CD4-positive, alpha-beta memory T cell (primary cell): ENCODE measurements around the gene MRPL40. TPM values are rescaled to one million over a fixed set of nuclear protein-coding genes. Genes with fewer than 3 reads are reported as not detected.

ENCODE experiments used
- CTCF ChIA-PET: fragments of 350-600 bp; sonication (Branson Sonifier 250); formaldehyde crosslinking; loops from one replicate; lab custom pipeline; 2021; ENCODE audit warnings: inconsistent platforms; ENCODE audit not compliant: partially characterized antibody; lab: Charles Lee
- POLR2A ChIA-PET: fragments of 350-600 bp; sonication (Branson Sonifier 250); formaldehyde crosslinking; loops from one replicate; lab custom pipeline; 2021; ENCODE audit not compliant: partially characterized antibody; lab: Charles Lee
- DNase-seq, 5 donors: peaks; one replicate each; pipeline versions ENCODE4 v3.0.0 to v3.0.0-alpha.2; 2020 to 2022; ENCODE audit warnings: mixed read lengths in 1 of 5
- H3K27ac ChIP-seq: one replicate; pipeline ENCODE4 v1.7.0; 2013; ENCODE audit warnings: low read depth, low read length
- H3K27me3 ChIP-seq: 2 replicates; pipeline ENCODE4 v1.7.0; 2013; ENCODE audit warnings: mild to moderate bottlenecking, low read length, moderate library complexity; ENCODE audit not compliant: insufficient read depth
- H3K36me3 ChIP-seq: 2 replicates; pipeline ENCODE4 v1.7.0; 2013; ENCODE audit warnings: mild to moderate bottlenecking, low read length, moderate library complexity; ENCODE audit not compliant: insufficient read depth
- H3K4me1 ChIP-seq: 2 replicates; pipeline ENCODE4 v1.7.0; 2013; ENCODE audit warnings: mild to moderate bottlenecking, low read length, moderate library complexity; ENCODE audit not compliant: insufficient read depth
- H3K4me3 ChIP-seq, 2 donors: one replicate each; pipeline ENCODE4 v1.7.0; 2013; ENCODE audit warnings: low read length in 2 of 2, mild to moderate bottlenecking in 1 of 2
- H3K9me3 ChIP-seq, 2 donors: one replicate each; pipeline ENCODE4 v1.7.0; 2013; ENCODE audit warnings: low read length in 2 of 2, control low read depth in 1 of 2; ENCODE audit not compliant: control insufficient read depth in 1 of 2
- H3K27ac Mint-ChIP-seq, 7 donors: one replicate each; pipeline ENCODE4 v1.8.0; 2020 to 2021; ENCODE audit warnings: mixed read lengths in 7 of 7, mild to moderate bottlenecking in 6 of 7, inconsistent platforms in 3 of 7, moderate library complexity in 3 of 7
- H3K27me3 Mint-ChIP-seq, 2 donors: one replicate each; pipeline ENCODE4 v1.8.0; 2020 to 2021; ENCODE audit warnings: mixed read lengths in 2 of 2
- H3K36me3 Mint-ChIP-seq, 2 donors: one replicate each; pipeline ENCODE4 v1.8.0; 2020 to 2021; ENCODE audit warnings: mixed read lengths in 2 of 2, inconsistent platforms in 1 of 2, mild to moderate bottlenecking in 1 of 2
- H3K4me1 Mint-ChIP-seq, 4 donors: one replicate each; pipeline ENCODE4 v1.8.0; 2020 to 2021; ENCODE audit warnings: mixed read lengths in 4 of 4, mild to moderate bottlenecking in 1 of 4
- H3K4me3 Mint-ChIP-seq, 8 donors: one replicate each; pipeline ENCODE4 v1.8.0; 2020 to 2021; ENCODE audit warnings: mixed read lengths in 8 of 8, mild to moderate bottlenecking in 7 of 8, moderate library complexity in 6 of 8, inconsistent platforms in 3 of 8
- H3K9me3 Mint-ChIP-seq, 8 donors: one replicate each; pipeline ENCODE4 v1.8.0; 2020 to 2021; ENCODE audit warnings: mixed read lengths in 8 of 8, mild to moderate bottlenecking in 5 of 8, inconsistent platforms in 3 of 8, moderate library complexity in 1 of 8
- intact Hi-C: fragments of 100-400 bp; cut with micrococcal nuclease; formaldehyde crosslinking; loops from one replicate; pipeline ENCODE4 v1.15.1; 2023
- polyA plus RNA-seq, 2 donors: library from polyadenylated mRNA; unstranded; fragments of 300-500 nt; fragmentation: Illumina TruSeq; gene quantifications; one replicate each; pipeline ENCODE4 v1.2.3, GENCODE V29; 2021
- total RNA-seq, 2 experiments: library from RNA; stranded (reverse); gene quantifications; one replicate each; pipeline ENCODE4 v1.2.3, GENCODE V29; 2021

MRPL40 gene
- total RNA-seq (10 to 100 TPM; 16.2 to 16.8 TPM), polyA plus RNA-seq (10 to 100 TPM; 56.1 to 79.3 TPM)

DNA sequence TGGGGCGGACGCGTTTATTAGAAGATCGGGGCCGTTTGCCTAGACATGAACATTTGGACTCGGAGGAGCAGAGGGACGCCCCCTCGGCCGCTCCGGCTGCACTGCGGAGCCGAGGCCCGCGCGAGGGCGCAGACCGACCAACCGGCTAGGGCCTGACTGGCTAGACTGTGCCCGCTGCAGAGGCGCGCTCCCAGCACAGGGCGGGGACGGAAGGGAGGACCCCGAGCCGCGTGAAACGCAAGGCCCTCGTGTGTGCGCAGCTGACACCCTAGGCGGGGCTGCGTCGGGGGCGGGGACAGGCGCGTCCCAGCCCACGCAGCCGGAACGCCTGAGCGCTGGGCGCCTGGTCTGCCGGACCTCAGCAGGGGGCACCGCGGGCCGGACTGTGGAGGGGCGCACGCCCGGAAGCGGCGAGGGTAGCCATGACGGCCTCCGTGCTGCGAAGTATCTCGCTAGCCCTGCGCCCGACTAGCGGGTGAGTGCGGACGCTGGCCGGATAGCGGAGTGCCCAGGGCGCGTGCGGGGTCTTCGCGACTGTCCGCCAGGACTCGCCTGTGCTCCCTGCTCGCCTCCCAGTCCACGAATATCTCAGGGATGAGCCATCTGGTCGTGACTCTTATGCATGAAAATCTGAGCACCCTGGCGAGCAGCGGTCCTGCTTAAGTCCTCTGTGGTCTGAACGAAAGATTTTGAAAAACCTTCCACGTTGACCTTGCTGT, at the start of gene MRPL40:
TSS of gene MRPL40 (plus strand) at position 413 of the 719 bp plus-strand sequence. CDS start at position 423, 10 bp downstream.
- Mint-ChIP-seq H3K27me3 (no peaks in the 10 kb centered on the region), H3K4me1 (peaks cover 23 to 48% (median 34%) of the 10 kb centered on the region in 4 donors), H3K27ac (peak within 1 kb of the TSS; percentile 90 to 96 (median 92)), H3K4me3 (peak within 1 kb of the TSS; percentile 87 to 97 (median 90)), H3K9me3 (no peaks in the 10 kb centered on the region), H3K36me3 (peaks cover 0 to 44% of the 10 kb centered on the region in 2 donors)
- peak; percentile 80 to 88 (median 82) for DNase-seq
- Histone ChIP-seq H3K9me3 (no peaks in the 10 kb centered on the region), H3K4me1 (peaks cover 43% of the 10 kb centered on the region), H3K27me3 (no peaks in the 10 kb centered on the region), H3K4me3 (peak within 1 kb of the TSS; percentile 88 to 97), H3K27ac (peak within 1 kb of the TSS; percentile 81), H3K36me3 (peaks cover 16% of the 10 kb centered on the region)
- ChIA-PET POLR2A (interaction anchor here (0.9 to 6.0 kb wide), 14 partner anchors 8 to 1031 kb away, joined by 3 to 112 read pairs (median 6); partner anchors contain the start of genes C22orf39, CDC45, CLTCL1 and DGCR2), CTCF (interaction anchor here (0.9 kb wide), 1 partner anchor 46 kb away, joined by 3 read pairs; no protein-coding TSS in a partner anchor)
- intact Hi-C loops, result loop anchor here (1.0 to 5.0 kb wide), 4 partner anchors 15 to 700 kb away; partner anchors contain the start of genes C22orf39, CDC45, UFD1 and ZDHHC8

DNA sequence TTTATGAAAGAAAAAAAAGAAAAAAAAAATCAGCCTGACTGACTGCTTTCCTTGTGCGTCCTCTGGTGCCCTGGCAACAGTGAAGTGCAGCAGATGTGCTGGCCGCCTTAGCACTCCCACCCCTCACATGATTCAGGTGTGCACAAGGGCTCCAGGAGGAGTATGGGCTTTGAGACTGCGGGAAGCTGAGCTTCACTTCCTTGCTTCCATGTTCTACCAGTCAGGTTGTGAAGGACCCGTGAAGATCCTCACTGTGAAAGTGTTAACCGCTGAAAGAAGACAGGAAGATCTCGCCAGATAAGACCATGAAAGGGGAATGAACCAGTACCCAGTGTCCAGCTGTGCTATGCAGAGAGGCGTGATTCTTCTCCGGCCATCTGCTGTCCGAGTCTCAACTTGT, 49.1 kb upstream of the MRPL40 start:
- peaks cover 74% of the 10 kb centered on the region for H3K36me3 ChIP-seq
- no peak overlapping the region for H3K27ac Mint-ChIP-seq
- no peak for DNase-seq
- no peak overlapping the region for H3K27ac ChIP-seq
- peaks cover 50 to 68% of the 10 kb centered on the region in 2 donors for H3K36me3 Mint-ChIP-seq
- H3K4me1 Mint-ChIP-seq, result no peaks in the 10 kb centered on the region
- H3K4me3 Mint-ChIP-seq, result no peak overlapping the region
- no peaks in the 10 kb centered on the region for H3K27me3 ChIP-seq
- no peaks in the 10 kb centered on the region for H3K4me1 ChIP-seq
- POLR2A ChIA-PET, result no interaction called here
- no peaks in the 10 kb centered on the region for H3K9me3 Mint-ChIP-seq
- intact Hi-C loops, result no loop called here
- H3K4me3 ChIP-seq, result no peak overlapping the region
- CTCF ChIA-PET, result no interaction called here
- no peaks in the 10 kb centered on the region for H3K9me3 ChIP-seq
- H3K27me3 Mint-ChIP-seq, result no peaks in the 10 kb centered on the region

GRCh38 chr22:19385221-19385906, 47.0 kb upstream of the MRPL40 start:
- CTCF ChIA-PET, result no interaction called here
- intact Hi-C loops, result no loop called here
- Mint-ChIP-seq H3K4me1 (no peaks in the 10 kb centered on the region), H3K4me3 (no peak overlapping the region), H3K27ac (peak overlapping the region in 2 of 7 donors; percentile 16 to 64), H3K27me3 (no peaks in the 10 kb centered on the region), H3K9me3 (peaks cover 0 to 2% (median 0%) of the 10 kb centered on the region in 8 donors), H3K36me3 (peaks cover 51 to 76% of the 10 kb centered on the region in 2 donors)
- H3K4me3 ChIP-seq, result no peak overlapping the region
- H3K27me3 ChIP-seq, result no peaks in the 10 kb centered on the region
- H3K36me3 ChIP-seq, result peaks cover 89% of the 10 kb centered on the region
- POLR2A ChIA-PET, result no interaction called here
- no peak overlapping the region for H3K27ac ChIP-seq
- no peak for DNase-seq
- no peaks in the 10 kb centered on the region for H3K9me3 ChIP-seq
- no peaks in the 10 kb centered on the region for H3K4me1 ChIP-seq

DNA sequence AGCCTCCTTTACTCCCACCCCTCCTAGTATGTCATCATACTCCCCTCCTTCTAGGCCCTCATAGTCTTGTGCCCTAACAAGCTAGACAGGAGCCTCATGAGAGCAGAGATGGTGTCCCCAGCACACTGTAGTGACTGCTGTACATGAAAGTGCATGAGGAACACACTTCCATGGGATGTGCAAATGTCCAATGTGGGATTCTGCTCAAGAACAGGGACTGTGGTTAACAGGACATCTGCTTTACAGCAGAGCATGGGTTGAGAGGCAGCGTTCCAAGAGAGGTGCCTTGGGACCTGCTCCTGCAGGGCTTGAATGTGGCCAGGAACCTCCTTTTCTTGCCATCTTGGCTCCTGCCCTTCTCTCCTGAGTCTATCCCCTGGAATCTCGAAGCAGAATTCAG, 46.1 kb upstream of the MRPL40 start:
- Histone ChIP-seq H3K4me1 (no peaks in the 10 kb centered on the region), H3K9me3 (no peaks in the 10 kb centered on the region), H3K4me3 (no peak overlapping the region), H3K27me3 (no peaks in the 10 kb centered on the region), H3K36me3 (peaks cover 86% of the 10 kb centered on the region), H3K27ac (no peak overlapping the region)
- POLR2A ChIA-PET, result no interaction called here
- Mint-ChIP-seq H3K4me3 (no peak overlapping the region), H3K36me3 (peaks cover 52 to 79% of the 10 kb centered on the region in 2 donors), H3K27ac (no peak overlapping the region), H3K27me3 (no peaks in the 10 kb centered on the region), H3K9me3 (peaks cover 0 to 2% (median 0%) of the 10 kb centered on the region in 8 donors), H3K4me1 (no peaks in the 10 kb centered on the region)
- CTCF ChIA-PET, result no interaction called here
- intact Hi-C loops, result no loop called here
- no peak for DNase-seq

DNA sequence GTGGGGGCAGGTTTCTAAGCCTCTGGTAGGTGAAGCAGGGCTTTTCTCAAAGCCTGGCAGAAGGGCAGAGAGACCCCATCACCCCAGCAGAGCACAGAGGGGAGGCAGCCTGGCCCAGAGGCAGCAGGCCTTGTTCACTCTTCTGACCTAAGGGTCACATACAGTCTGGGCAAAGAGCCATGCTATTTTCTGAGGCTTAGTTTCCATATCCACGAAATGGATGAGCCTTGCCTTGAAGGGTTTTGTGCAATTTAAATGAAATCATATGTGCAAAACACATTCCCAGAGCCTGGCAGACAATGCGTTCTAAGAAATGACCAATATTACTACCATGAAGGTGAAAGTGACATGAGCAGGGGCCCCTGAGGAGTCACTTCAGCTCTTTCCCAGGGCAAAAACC, 45.3 kb upstream of the MRPL40 start:
- no peak for DNase-seq
- intact Hi-C loops, result no loop called here
- Mint-ChIP-seq H3K9me3 (peaks cover 0 to 2% (median 0%) of the 10 kb centered on the region in 8 donors), H3K4me1 (no peaks in the 10 kb centered on the region), H3K4me3 (no peak overlapping the region), H3K27me3 (no peaks in the 10 kb centered on the region), H3K36me3 (peaks cover 47 to 76% of the 10 kb centered on the region in 2 donors), H3K27ac (no peak overlapping the region)
- Histone ChIP-seq H3K27me3 (no peaks in the 10 kb centered on the region), H3K9me3 (no peaks in the 10 kb centered on the region), H3K36me3 (peaks cover 86% of the 10 kb centered on the region), H3K4me3 (no peak overlapping the region), H3K27ac (no peak overlapping the region), H3K4me1 (no peaks in the 10 kb centered on the region)
- POLR2A ChIA-PET, result no interaction called here
- CTCF ChIA-PET, result no interaction called here

DNA sequence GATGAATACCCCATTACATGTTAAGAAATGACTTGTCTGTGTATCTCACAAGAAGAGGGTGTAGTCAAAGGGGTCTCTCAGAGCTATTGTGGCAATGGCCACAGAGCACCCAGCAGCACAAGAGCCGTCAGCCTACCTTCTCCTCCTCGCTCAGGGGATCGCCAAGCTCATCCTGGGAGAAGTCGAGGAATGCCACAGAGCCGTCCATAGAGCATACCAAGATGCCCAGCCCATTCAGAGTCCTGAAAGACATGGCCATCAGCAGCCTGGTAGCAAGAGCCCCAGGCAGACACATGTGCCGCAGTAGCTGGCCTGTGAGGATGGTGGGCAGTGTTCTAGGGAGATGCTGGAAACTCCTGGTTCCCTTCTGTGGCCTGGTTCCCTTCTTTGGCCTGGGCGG, 44.8 kb upstream of the MRPL40 start:
- intact Hi-C loops, result no loop called here
- no peak overlapping the region for H3K4me3 ChIP-seq
- no peak overlapping the region for H3K27ac Mint-ChIP-seq
- no peak overlapping the region for H3K27ac ChIP-seq
- H3K9me3 Mint-ChIP-seq, result peaks cover 0 to 2% (median 0%) of the 10 kb centered on the region in 8 donors
- no peaks in the 10 kb centered on the region for H3K9me3 ChIP-seq
- ChIA-PET POLR2A (no interaction called here), CTCF (no interaction called here)
- H3K4me3 Mint-ChIP-seq, result no peak overlapping the region
- H3K27me3 ChIP-seq, result no peaks in the 10 kb centered on the region
- no peaks in the 10 kb centered on the region for H3K4me1 ChIP-seq
- peaks cover 86% of the 10 kb centered on the region for H3K36me3 ChIP-seq
- DNase-seq, result no peak
- H3K4me1 Mint-ChIP-seq, result no peaks in the 10 kb centered on the region
- peaks cover 46 to 76% of the 10 kb centered on the region in 2 donors for H3K36me3 Mint-ChIP-seq
- no peaks in the 10 kb centered on the region for H3K27me3 Mint-ChIP-seq

DNA sequence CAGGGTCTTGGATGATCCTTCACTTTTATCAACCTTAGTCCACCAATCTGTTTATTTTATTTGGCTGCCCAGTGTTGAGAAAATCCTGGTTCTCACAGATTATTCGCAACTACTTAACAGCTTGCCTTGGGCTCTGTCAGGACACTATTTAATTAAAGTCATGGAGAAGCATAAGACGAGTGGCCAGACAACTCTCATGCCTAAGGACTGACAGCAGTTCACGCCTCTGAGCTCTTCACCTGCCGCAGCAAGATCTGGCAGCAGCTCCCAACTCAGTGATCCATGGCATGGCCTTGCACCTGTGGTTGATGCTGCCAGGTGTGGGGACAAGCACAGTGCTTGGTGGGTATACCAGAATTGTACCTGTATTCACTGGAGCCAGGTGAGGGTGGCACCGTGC, 38.6 kb upstream of the MRPL40 start:
- no peaks in the 10 kb centered on the region for H3K27me3 ChIP-seq
- Mint-ChIP-seq H3K4me3 (no peak overlapping the region), H3K27me3 (no peaks in the 10 kb centered on the region), H3K9me3 (peaks cover 0 to 2% (median 0%) of the 10 kb centered on the region in 8 donors), H3K27ac (no peak overlapping the region), H3K4me1 (no peaks in the 10 kb centered on the region), H3K36me3 (peaks cover 43 to 72% of the 10 kb centered on the region in 2 donors)
- no peak overlapping the region for H3K27ac ChIP-seq
- no peaks in the 10 kb centered on the region for H3K9me3 ChIP-seq
- H3K36me3 ChIP-seq, result peaks cover 81% of the 10 kb centered on the region
- no peak for DNase-seq
- no peaks in the 10 kb centered on the region for H3K4me1 ChIP-seq
- ChIA-PET CTCF (interaction anchor here (0.5 to 0.7 kb wide), 2 partner anchors 150 to 287 kb away, joined by 3 read pairs; no protein-coding TSS in a partner anchor), POLR2A (no interaction called here)
- intact Hi-C loops, result no loop called here
- H3K4me3 ChIP-seq, result no peak overlapping the region
